Daoy (cell line): ENCODE results near the gene GAL3ST3. TPM values are rescaled to one million over a fixed set of nuclear protein-coding genes. Genes with fewer than 3 reads are reported as not detected.

Experiments used
- DNase-seq: peaks from one replicate; pipeline ENCODE4 v3.0.0-alpha.2; 2015; ENCODE audit warnings: low read depth
- total RNA-seq: library from RNA; depleted of rRNA; stranded (reverse); fragments of >200 nt; shearing (Covaris generic); gene quantifications from 2 replicates; pipeline ENCODE4 v1.2.3, GENCODE V29; 2014

GAL3ST3 gene
- total RNA-seq, 1 experiment from 2014 or later = not detected

- DNase-seq = peak; percentile 79
These were observed 21.0 kb upstream of the GAL3ST3 start, which contains the start of gene PACS1 for GRCh38 chr11:66069715-66070603. Gene PACS1 (plus strand): TSS chr11:66070272. CDS start chr11:66070487, 215 bp downstream.

- peak; percentile 78 for DNase-seq
These were observed 20.2 kb upstream of the GAL3ST3 start for GRCh38 chr11:66068923-66069714.

- DNase-seq = peak; percentile 73
These were observed 19.3 kb upstream of the GAL3ST3 start for GRCh38 chr11:66068154-66068821.

DNA sequence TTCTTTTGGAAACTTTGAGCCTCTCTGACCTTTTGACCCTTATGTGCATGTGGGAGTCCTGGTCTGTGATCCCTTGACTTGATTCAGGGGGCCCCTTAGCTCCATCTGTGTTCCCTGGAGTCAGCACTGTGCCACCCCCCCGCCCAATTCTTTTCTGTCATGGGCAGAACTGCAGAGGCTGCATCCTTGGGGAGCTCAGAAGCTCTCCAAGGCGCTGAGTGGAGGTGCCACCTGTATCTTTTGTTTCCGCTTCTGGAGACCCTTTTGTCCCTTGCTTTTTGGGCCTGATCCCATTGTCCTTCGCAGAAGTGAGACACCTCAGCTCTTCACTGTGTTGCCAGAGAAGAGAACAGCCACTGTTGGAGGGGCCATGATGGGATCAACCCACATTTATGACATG, 18.7 kb upstream of the GAL3ST3 start:
- no peak for DNase-seq

DNA sequence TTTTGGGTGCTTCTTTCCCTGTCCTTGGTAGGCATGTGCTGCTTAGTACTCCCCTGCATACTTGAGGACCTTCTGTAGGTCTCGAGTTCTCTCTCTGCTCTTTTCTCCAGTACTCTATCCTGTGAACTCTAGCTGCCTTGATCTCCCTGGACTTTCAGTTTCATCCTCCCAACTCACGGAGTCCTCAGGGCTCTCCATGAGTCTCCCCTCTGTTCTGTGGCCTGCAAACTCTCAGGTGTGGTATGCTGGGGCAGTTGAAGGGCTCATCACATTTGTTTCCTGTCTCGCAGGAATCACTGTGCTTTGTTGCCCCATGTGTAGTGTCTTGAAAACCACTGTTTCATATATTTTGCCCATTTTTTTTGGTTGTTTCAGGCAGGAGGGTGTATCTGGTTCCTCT, 17.8 kb upstream of the GAL3ST3 start:
- no peak for DNase-seq

DNA sequence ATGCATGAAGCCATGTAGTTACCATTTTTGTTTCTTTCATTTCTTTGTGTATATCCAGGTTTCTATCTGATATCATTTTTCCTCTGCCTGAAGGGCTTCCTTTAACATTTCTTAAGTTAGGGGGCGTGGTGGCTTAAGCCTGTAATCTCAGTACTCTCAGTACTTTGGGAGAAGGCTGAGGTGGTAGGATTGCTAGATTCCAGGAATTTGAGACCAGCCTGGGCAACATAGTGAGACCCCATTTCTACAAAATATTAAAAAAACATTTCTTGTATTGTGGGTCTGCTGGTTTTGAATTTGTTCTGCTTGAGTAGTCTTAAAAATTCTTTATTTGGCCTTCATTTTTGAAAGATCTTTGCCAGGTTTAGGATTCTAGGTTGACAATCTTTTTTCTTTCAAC, 15.6 kb upstream of the GAL3ST3 start:
- no peak for DNase-seq

- DNase-seq = no peak
These were observed 14.9 kb upstream of the GAL3ST3 start for GRCh38 chr11:66063900-66064299.

- no peak for DNase-seq
These were observed 13.4 kb upstream of the GAL3ST3 start for GRCh38 chr11:66062408-66062807.

DNA sequence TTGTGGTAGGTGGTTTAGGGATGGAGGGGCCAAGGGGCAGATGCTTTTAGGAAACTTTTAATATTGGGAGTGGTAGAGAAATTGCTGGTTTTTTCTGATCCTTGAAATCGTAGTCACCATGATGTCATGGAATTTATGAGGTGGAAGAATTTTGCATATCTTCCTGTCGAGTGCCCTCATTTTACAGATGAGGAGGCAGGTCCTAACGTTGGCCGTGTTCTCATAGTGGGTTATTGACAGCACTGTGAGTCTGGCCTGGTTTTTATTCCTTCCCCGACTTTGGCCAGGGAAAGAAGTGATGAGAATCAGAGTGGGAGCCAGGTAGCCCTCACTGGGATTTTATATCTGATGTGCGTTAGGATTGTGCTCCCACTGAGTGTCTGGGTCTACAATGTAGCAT, 12.3 kb upstream of the GAL3ST3 start:
- DNase-seq = no peak

- no peak for DNase-seq
These were observed 11.2 kb upstream of the GAL3ST3 start for GRCh38 chr11:66059966-66060680.

GRCh38 chr11:66056501-66056900, 7.5 kb upstream of the GAL3ST3 start:
- no peak for DNase-seq

DNA sequence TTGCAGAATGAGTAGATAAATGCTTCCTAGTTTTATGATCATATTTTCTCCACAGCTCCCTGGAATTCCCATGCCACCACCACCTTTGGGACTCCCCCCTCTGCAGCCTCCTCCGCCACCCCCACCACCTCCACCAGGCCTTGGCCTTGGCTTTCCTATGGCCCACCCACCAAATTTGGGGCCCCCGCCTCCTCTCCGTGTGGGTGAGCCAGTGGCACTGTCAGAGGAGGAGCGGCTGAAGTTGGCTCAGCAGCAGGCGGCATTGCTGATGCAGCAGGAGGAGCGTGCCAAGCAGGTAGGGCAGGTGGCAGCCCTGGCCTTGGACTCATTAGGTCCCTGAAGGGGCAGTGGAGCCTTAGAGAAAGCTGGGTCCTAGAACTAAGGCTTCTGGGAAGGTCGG, 6.1 kb upstream of the GAL3ST3 start:
- no peak for DNase-seq

- DNase-seq = no peak
These were observed 3.7 kb upstream of the GAL3ST3 start for GRCh38 chr11:66052664-66052982.

- peak; percentile 99 for DNase-seq
These were observed 3.1 kb upstream of the GAL3ST3 start, which contains the start of gene SF3B2 for GRCh38 chr11:66051766-66052663. Gene SF3B2 (plus strand): TSS chr11:66052364. CDS start chr11:66052385, 21 bp downstream.

DNA sequence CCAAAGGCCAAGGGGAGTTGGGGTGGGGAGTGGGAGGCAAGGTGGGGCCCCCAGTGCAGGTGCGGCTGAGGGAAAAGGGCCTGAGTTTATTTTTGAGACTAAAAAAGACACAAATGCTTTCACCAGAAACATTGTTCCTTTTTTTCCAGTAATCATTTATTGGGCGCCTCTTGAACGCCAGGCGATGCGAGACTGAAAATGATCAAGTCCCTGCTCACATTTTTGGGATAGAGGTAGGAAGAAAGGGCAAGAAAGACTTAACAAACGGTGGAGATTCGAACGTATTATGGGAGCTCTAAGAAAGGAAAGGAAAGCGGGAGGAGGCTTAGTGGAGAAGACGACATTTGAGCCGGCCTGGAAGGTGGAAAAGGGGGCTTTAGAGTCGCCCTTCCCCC, 2.4 kb upstream of the GAL3ST3 start:
- DNase-seq = no peak

DNA sequence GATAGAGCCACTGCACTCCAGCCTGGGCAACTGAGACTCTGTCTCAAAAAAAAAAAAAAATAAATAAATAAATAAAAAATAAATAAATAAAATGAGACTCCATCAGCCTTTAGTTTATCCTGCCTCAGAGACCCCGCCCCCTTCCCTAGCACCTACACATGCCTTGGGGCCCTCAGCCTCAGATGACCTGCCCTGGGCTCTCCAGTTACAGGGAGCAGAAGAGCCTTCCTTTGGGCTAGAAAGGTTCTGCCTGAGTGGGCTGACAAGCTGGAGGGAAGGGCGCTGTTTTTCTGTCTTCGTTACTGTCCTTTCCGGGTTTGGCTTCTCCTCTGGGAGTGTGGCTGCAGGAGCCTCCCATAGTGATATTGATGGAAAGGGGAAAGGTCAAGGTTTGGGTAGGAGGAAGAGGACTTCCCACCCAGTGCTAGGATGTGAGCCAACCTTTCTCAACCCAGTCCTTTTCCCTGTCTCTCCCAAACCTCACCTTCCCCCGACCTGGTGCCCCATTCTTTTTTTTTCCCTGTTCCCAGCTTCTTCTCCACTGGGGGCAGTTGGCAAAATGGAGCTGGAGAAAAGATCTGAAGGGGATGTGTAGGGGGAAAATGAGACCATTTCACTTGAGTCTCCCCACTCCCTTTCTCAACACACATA, 1.7 kb upstream of the GAL3ST3 start:
- no peak for DNase-seq

DNA sequence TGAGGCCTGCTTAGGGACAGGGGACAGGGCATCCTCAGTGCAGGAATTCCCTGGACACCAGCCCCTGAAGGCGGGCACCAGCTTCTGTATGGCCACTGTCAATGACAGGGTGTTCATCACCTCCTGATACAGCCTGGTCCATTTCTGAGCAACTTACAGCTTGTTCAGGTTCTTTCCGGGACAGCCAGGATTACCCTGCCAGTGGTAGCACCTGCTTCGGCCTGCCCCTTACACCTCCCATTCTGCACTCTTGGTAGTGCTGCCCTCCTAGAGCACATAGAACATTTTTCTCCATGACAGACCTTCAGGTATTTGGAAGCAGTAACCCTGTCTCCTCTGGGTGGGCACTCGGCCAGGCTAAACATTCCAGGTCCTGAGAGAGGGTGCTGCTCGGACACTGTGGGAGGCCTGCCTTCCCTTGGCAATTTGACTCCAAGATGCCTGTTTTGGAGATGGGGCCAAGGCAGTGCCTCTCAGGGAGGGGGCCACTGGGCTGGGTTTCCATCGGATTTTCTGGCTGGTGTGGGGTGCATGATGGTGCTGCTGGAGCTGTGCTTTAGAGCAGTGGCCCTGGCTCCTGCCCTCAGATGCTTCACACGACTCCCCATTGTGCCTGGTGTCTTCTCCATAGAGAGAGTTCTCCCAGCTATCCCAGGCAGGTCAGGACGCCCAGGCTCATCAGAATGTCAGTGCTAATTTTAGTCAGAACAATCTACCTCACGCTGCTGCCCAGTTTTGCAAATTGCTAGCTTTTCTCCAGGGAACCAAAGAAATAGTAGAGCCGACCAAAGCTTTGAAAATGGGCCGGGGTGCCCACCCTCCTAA, 1.2 kb downstream of the GAL3ST3 start:
- DNase-seq = no peak

DNA sequence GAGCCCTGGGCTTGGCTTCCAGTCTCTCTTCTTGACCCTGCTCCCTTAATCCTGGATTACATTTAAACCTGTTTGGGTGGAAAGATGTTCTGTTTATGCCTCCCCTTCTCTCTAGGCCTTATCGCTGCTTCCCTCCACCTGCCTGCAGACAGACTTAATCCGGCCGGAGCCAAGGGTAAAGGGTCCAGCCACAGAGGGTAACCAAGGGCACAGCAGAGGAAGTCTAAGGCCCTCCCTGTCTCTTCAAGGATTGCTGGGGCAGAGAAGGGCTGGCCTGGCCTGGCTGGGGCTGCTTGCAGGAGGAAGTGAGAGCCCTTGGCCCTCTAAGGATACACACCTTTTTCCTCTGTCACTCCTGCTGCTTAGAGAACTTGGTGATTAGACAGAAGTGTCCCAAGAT, 2.1 kb downstream of the GAL3ST3 start:
- no peak for DNase-seq

- DNase-seq = peak; percentile 76
These were observed 3.8 kb downstream of the GAL3ST3 start for GRCh38 chr11:66045177-66045639.
